Neural progenitor cell (in vitro differentiated cells): Measurements from ENCODE around the gene GRM8. TPM values are rescaled to one million over a fixed set of nuclear protein-coding genes. Genes with fewer than 3 reads are reported as not detected.

Experiments used
- DNase-seq: peaks from one replicate; pipeline ENCODE4 v3.0.0-alpha.2; 2016; ENCODE audit warnings: low spot score
- H2AFZ ChIP-seq: fragments of 200-600 bp; sonication (generic); replicated peaks from 2 replicates; pipeline ENCODE4 v1.6.1; 2016; ENCODE audit warnings: antibody characterized with exemption
- H3F3A ChIP-seq: fragments of 200-600 bp; sonication (generic); 2 replicates; pipeline ENCODE4 v1.6.1; 2016; ENCODE audit warnings: antibody characterized with exemption, low read depth
- H3K27ac ChIP-seq: fragments of 200-600 bp; sonication (generic); 2 replicates; pipeline ENCODE4 v1.5.1; 2016; ENCODE audit warnings: mild to moderate bottlenecking
- H3K27me3 ChIP-seq: fragments of 200-600 bp; sonication (generic); 2 replicates; pipeline ENCODE4 v1.6.1; 2016; ENCODE audit warnings: mild to moderate bottlenecking, moderate library complexity
- H3K36me3 ChIP-seq: fragments of 200-600 bp; sonication (generic); 2 replicates; pipeline ENCODE4 v1.5.1; 2016
- H3K4me1 ChIP-seq: fragments of 200-600 bp; sonication (generic); 2 replicates; pipeline ENCODE4 v1.6.1; 2016; ENCODE audit warnings: mixed run types
- H3K4me2 ChIP-seq: fragments of 200-600 bp; sonication (generic); 2 replicates; pipeline ENCODE4 v1.6.1; 2016
- H3K4me3 ChIP-seq: fragments of 200-600 bp; sonication (generic); 2 replicates; pipeline ENCODE4 v1.5.1; 2016
- H3K79me2 ChIP-seq: fragments of 200-600 bp; sonication (generic); 2 replicates; pipeline ENCODE4 v1.6.1; 2016; ENCODE audit warnings: low read depth
- H3K9ac ChIP-seq: fragments of 200-600 bp; sonication (generic); 2 replicates; pipeline ENCODE4 v1.6.1; 2016
- H3K9me3 ChIP-seq: fragments of 200-600 bp; sonication (generic); 2 replicates; pipeline ENCODE4 v1.5.1; 2016; ENCODE audit warnings: low read depth
- H4K20me1 ChIP-seq: fragments of 200-600 bp; sonication (generic); 2 replicates; pipeline ENCODE4 v1.6.1; 2016; ENCODE audit warnings: low read depth
- H3K27ac Mint-ChIP-seq: 3 replicates; pipeline ENCODE4 v1.8.0; 2021; ENCODE audit warnings: mixed read lengths
- H3K27me3 Mint-ChIP-seq: 2 replicates; pipeline ENCODE4 v1.8.0; 2022; ENCODE audit warnings: low read depth, mild to moderate bottlenecking, inconsistent platforms, moderate library complexity, mixed read lengths; ENCODE audit not compliant: insufficient read depth
- H3K36me3 Mint-ChIP-seq: 3 replicates; pipeline ENCODE4 v1.8.0; 2021; ENCODE audit warnings: mixed read lengths
- H3K4me1 Mint-ChIP-seq: 3 replicates; pipeline ENCODE4 v1.8.0; 2021; ENCODE audit warnings: mixed read lengths
- H3K4me3 Mint-ChIP-seq: 3 replicates; pipeline ENCODE4 v1.8.0; 2021; ENCODE audit warnings: mild to moderate bottlenecking, moderate library complexity, mixed read lengths
- H3K9me3 Mint-ChIP-seq: 3 replicates; pipeline ENCODE4 v1.8.0; 2020; ENCODE audit warnings: mixed read lengths
- CTCF ChIP-seq: fragments of 200-600 bp; sonication (generic); IDR thresholded peaks from 2 replicates; pipeline ENCODE4 v1.5.1; 2017; ENCODE audit warnings: antibody characterized with exemption, mild to moderate bottlenecking
- EZH2 ChIP-seq: fragments of 200-600 bp; sonication (generic); IDR thresholded peaks from 2 replicates; pipeline ENCODE4 v1.6.1; 2017; ENCODE audit warnings: antibody characterized with exemption, mild to moderate bottlenecking, moderate library complexity
- EZH2phosphoT487 ChIP-seq: fragments of 200-600 bp; sonication (generic); IDR thresholded peaks from 2 replicates; pipeline ENCODE4 v1.6.1; 2017; ENCODE audit warnings: antibody characterized with exemption
- total RNA-seq: library from RNA; depleted of rRNA; stranded (reverse); fragments of >200 nt; gene quantifications from 2 replicates; pipeline ENCODE4 v1.2.3, GENCODE V29; 2015; ENCODE audit warnings: low replicate concordance

Gene GRM8
- total RNA-seq, 1 donor from 2014 or later, result 0.62 TPM

GRCh38 chr7:127047521-127047920 lies 205.2 kb downstream of the GRM8 start:
- Histone ChIP-seq H3F3A (no peaks in the 10 kb centered on the region), H3K27me3 (no peaks in the 10 kb centered on the region), H3K9ac (no peak overlapping the region), H2AFZ (no peak overlapping the region), H3K4me2 (no peak overlapping the region), H4K20me1 (no peaks in the 10 kb centered on the region), H3K79me2 (no peaks in the 10 kb centered on the region), H3K27ac (no peak overlapping the region), H3K36me3 (no peaks in the 10 kb centered on the region), H3K9me3 (no peaks in the 10 kb centered on the region), H3K4me3 (no peak overlapping the region), H3K4me1 (no peaks in the 10 kb centered on the region)
- no peak for DNase-seq
- Mint-ChIP-seq H3K9me3 (no peaks in the 10 kb centered on the region), H3K4me3 (no peak overlapping the region), H3K4me1 (no peaks in the 10 kb centered on the region), H3K27ac (no peak overlapping the region), H3K36me3 (no peaks in the 10 kb centered on the region), H3K27me3 (peaks cover 2% of the 10 kb centered on the region)
- no peak for TF ChIP-seq EZH2phosphoT487
- no peak for TF ChIP-seq EZH2
- no peak for TF ChIP-seq CTCF

GRCh38 chr7:127041689-127042452 lies 210.9 kb downstream of the GRM8 start:
- Mint-ChIP-seq H3K27me3 (no peaks in the 10 kb centered on the region), H3K9me3 (no peaks in the 10 kb centered on the region), H3K4me1 (no peaks in the 10 kb centered on the region), H3K36me3 (no peaks in the 10 kb centered on the region), H3K4me3 (no peak overlapping the region), H3K27ac (no peak overlapping the region)
- H3K4me3 ChIP-seq, result no peak overlapping the region
- no peak overlapping the region for H2AFZ ChIP-seq
- H3K9ac ChIP-seq, result no peak overlapping the region
- H3K27me3 ChIP-seq, result no peaks in the 10 kb centered on the region
- no peaks in the 10 kb centered on the region for H4K20me1 ChIP-seq
- TF ChIP-seq EZH2phosphoT487, result no peak
- TF ChIP-seq CTCF, result no peak
- TF ChIP-seq EZH2, result no peak
- no peaks in the 10 kb centered on the region for H3F3A ChIP-seq
- H3K4me2 ChIP-seq, result no peak overlapping the region
- H3K36me3 ChIP-seq, result no peaks in the 10 kb centered on the region
- H3K4me1 ChIP-seq, result no peaks in the 10 kb centered on the region
- no peak for DNase-seq
- H3K79me2 ChIP-seq, result no peaks in the 10 kb centered on the region
- no peaks in the 10 kb centered on the region for H3K9me3 ChIP-seq
- H3K27ac ChIP-seq, result no peak overlapping the region

GRCh38 chr7:127040042-127040441 lies 212.7 kb downstream of the GRM8 start:
- no peaks in the 10 kb centered on the region for H3K4me1 ChIP-seq
- TF ChIP-seq EZH2 (no peak), CTCF (no peak), EZH2phosphoT487 (no peak)
- H2AFZ ChIP-seq, result no peak overlapping the region
- Mint-ChIP-seq H3K4me1 (no peaks in the 10 kb centered on the region), H3K9me3 (no peaks in the 10 kb centered on the region), H3K4me3 (no peak overlapping the region), H3K27ac (no peak overlapping the region), H3K36me3 (no peaks in the 10 kb centered on the region), H3K27me3 (no peaks in the 10 kb centered on the region)
- H3K27me3 ChIP-seq, result no peaks in the 10 kb centered on the region
- H3K9ac ChIP-seq, result no peak overlapping the region
- no peak overlapping the region for H3K27ac ChIP-seq
- H3K36me3 ChIP-seq, result no peaks in the 10 kb centered on the region
- no peaks in the 10 kb centered on the region for H3K79me2 ChIP-seq
- H3F3A ChIP-seq, result no peaks in the 10 kb centered on the region
- no peaks in the 10 kb centered on the region for H4K20me1 ChIP-seq
- no peak for DNase-seq
- H3K4me2 ChIP-seq, result no peak overlapping the region
- no peaks in the 10 kb centered on the region for H3K9me3 ChIP-seq
- H3K4me3 ChIP-seq, result no peak overlapping the region
